Measurements from ENCODE around the gene GAREM1. TPM values are rescaled to one million over a fixed set of nuclear protein-coding genes. Genes with fewer than 3 reads are reported as not detected.

GAREM1 gene
- total and polyA plus RNA-seq, 2 of the 8 experiments (the other 6 are each of a cell fraction or from before 2014, with no cell fraction given): 3.6 to 9.2 TPM

GRCh38 chr18:32255570-32255969 is 215.1 kb downstream of the GAREM1 start:
- Histone ChIP-seq H3K4ac (replicated peaks; ENCODE audit: insufficient read length, low read depth, low read length) (no peak overlapping the region), H2BK12ac (ENCODE audit: low read depth, low read length) (no peak overlapping the region), H3K23me2 (ENCODE audit: low read depth, low read length) (no peaks in the 10 kb centered on the region), H2BK5ac (ENCODE audit: low read depth, low read length) (no peak overlapping the region), H3K9me3 (ENCODE audit: insufficient read depth in 2 of 2, low read depth in 1 of 2, low read length in 1 of 2) (no peaks in the 10 kb centered on the region), H3K14ac (ENCODE audit: insufficient read length) (no peak overlapping the region), H3K4me3 (ENCODE audit: extremely low read depth in 1 of 4, insufficient read depth in 2 of 4, low read depth in 3 of 4, low read length in 4 of 4) (no peak overlapping the region), H4K5ac (ENCODE audit: insufficient read length, low read depth, low read length) (no peak overlapping the region), H2AFZ (ENCODE audit: low read length) (no peak overlapping the region), H2BK120ac (replicated peaks; ENCODE audit: low read depth, low read length) (no peak overlapping the region), H3K56ac (replicated peaks; ENCODE audit: insufficient read length, low read depth, low read length) (no peak overlapping the region), H3K23ac (ENCODE audit: insufficient read length) (no peak overlapping the region), H3K79me2 (ENCODE audit: control insufficient read depth in 1 of 2, insufficient read depth in 2 of 2, low read length in 2 of 2) (no peaks in the 10 kb centered on the region), H3K27me3 (replicated peaks in 1 of 4; ENCODE audit: control insufficient read depth in 3 of 4, extremely low read depth in 1 of 4, insufficient read depth in 3 of 4, low read length in 3 of 4) (no peaks in the 10 kb centered on the region; a peak in 1 of 7 replicates), H3K4me2 (ENCODE audit: insufficient read depth in 1 of 2, low read depth in 2 of 2, low read length in 2 of 2) (no peak overlapping the region), H3K18ac (ENCODE audit: extremely low read depth, low read length) (no peak overlapping the region), H4K8ac (ENCODE audit: extremely low read depth, insufficient read depth, low read length) (no peak overlapping the region), H2BK20ac (ENCODE audit: low read length) (no peak overlapping the region), H3K4me1 (replicated peaks in 1 of 4; ENCODE audit: control insufficient read depth in 3 of 4, insufficient read depth in 4 of 4, low read length in 3 of 4) (peaks cover 0 to 7% (median 0%) of the 10 kb centered on the region in 4 experiments; a peak in 2 of 7 replicates), H3K79me1 (ENCODE audit: low read depth, low read length) (no peaks in the 10 kb centered on the region), H2AK5ac (ENCODE audit: low read depth, low read length) (no peak overlapping the region), H3K36me3 (ENCODE audit: control insufficient read depth in 2 of 4, insufficient read depth in 4 of 4, low read length in 3 of 4) (no peaks in the 10 kb centered on the region), H3K27ac (ENCODE audit: low read depth, low read length) (no peak overlapping the region), H2BK15ac (ENCODE audit: low read length) (no peak overlapping the region), H4K91ac (replicated peaks; ENCODE audit: insufficient read length, low read length) (no peak overlapping the region), H3K9ac (replicated peaks in 1 of 4; ENCODE audit: extremely low read depth in 1 of 4, low read depth in 3 of 4, low read length in 3 of 4) (no peak overlapping the region), H4K20me1 (replicated peaks in 1 of 2; ENCODE audit: control insufficient read depth in 1 of 2, insufficient read depth in 2 of 2, low read length in 2 of 2) (no peaks in the 10 kb centered on the region)
- no peak for FAIRE-seq
- 91% methylated on average over 3 of the region's 3 CpGs; no CpG with 5 or more reads in 1 of the 2 experiments for WGBS, 2 experiments (ENCODE audit: extremely low coverage in 1 of 2, insufficient coverage in 1 of 2, insufficient read length in 1 of 2, insufficient replicate concordance in 2 of 2, low coverage in 1 of 2, low lambda C conversion rate in 2 of 2, missing lambda C conversion rate in 1 of 2)
- no peak for DNase-seq (ENCODE audit: low read depth in 1 of 2, low spot score in 2 of 2)
- ChIA-PET CTCF (ENCODE audit: partially characterized antibody) (interaction anchor here (1.3 to 4.1 kb wide), 3 partner anchors 16 to 183 kb away, joined by 4 to 19 read pairs (median 5); no protein-coding TSS in a partner anchor), POLR2A (ENCODE audit: partially characterized antibody) (no interaction called here)
- TF ChIP-seq KDM1A (IDR thresholded peaks at IDR 0.05; ENCODE audit: borderline replicate concordance, low read length): no peak
- no peak for TF ChIP-seq TBP (IDR thresholded peaks at IDR 0.05; ENCODE audit: low read depth, low read length)
- TF ChIP-seq YY1 (IDR thresholded peaks at IDR 0.05; ENCODE audit: low read depth, low read length): no peak
- TF ChIP-seq CBX5 (IDR thresholded peaks at IDR 0.05; ENCODE audit: low read depth, low read length): no peak
- no peak for TF ChIP-seq SAP30 (IDR thresholded peaks at IDR 0.05; ENCODE audit: insufficient read depth, insufficient replicate concordance, low read length)
- TF ChIP-seq SP2 (IDR thresholded peaks at IDR 0.05; ENCODE audit: low read length): no peak
- TF ChIP-seq NANOG (IDR thresholded peaks at IDR 0.05; ENCODE audit: insufficient read depth, low read depth, low read length, poor library complexity, severe bottlenecking): no peak
- no peak for TF ChIP-seq CTBP2 (IDR thresholded peaks at IDR 0.05; ENCODE audit: borderline replicate concordance, insufficient read depth, insufficient read length, low read length)
- no peak for TF ChIP-seq ASH2L (IDR thresholded peaks at IDR 0.05; ENCODE audit: low read length)

Measured in H1 (cell line).